ENCODE results near the gene DHRS7.

The DHRS7 gene

GRCh38 chr14:60178820-60179219, 13.6 kb upstream of the DHRS7 start:
- H3K27ac ChIP-seq (ENCODE audit: low read depth, low read length): no peak overlapping the region
- TF ChIP-seq CTCF (IDR thresholded peaks at IDR 0.05; ENCODE audit: low read depth, low read length, poor library complexity, severe bottlenecking) (no peak), EZH2phosphoT487 (IDR thresholded peaks at IDR 0.05; ENCODE audit: borderline replicate concordance, low read length) (no peak)

GRCh38 chr14:60178164-60178563, 13.0 kb upstream of the DHRS7 start:
- no peaks in the 10 kb centered on the region for H3K9me2 ChIP-seq (replicated peaks; ENCODE audit: control insufficient read depth, low read length)
- no peak for TF ChIP-seq CTCF (IDR thresholded peaks at IDR 0.05; ENCODE audit: low read depth, low read length, poor library complexity, severe bottlenecking)
- TF ChIP-seq EZH2phosphoT487 (IDR thresholded peaks at IDR 0.05; ENCODE audit: borderline replicate concordance, low read length): no peak
- H3K36me3 ChIP-seq (ENCODE audit: control insufficient read depth, low read length): no peaks in the 10 kb centered on the region
- no peak overlapping the region for H3K4me2 ChIP-seq (ENCODE audit: low read length)
- no peaks in the 10 kb centered on the region for H3K79me2 ChIP-seq (ENCODE audit: control insufficient read depth, low read length)
- peaks cover 6% of the 10 kb centered on the region for H3K4me1 ChIP-seq (ENCODE audit: control insufficient read depth, low read length)
- peaks cover 4% of the 10 kb centered on the region; the same call in 1 of the 2 replicates for H3K9me3 ChIP-seq (ENCODE audit: control insufficient read depth, insufficient read depth, low read length)
- no peaks in the 10 kb centered on the region for H4K20me1 ChIP-seq (ENCODE audit: control insufficient read depth, insufficient read depth, low read depth, low read length)
- H3K27me3 ChIP-seq (ENCODE audit: control insufficient read depth, low read length): no peaks in the 10 kb centered on the region
- H3F3A ChIP-seq (ENCODE audit: control insufficient read depth, insufficient read depth): no peaks in the 10 kb centered on the region; the same call in 1 of the 2 replicates
- H3K4me3 ChIP-seq (ENCODE audit: low read length): no peak overlapping the region
- H3K27ac ChIP-seq (ENCODE audit: low read depth, low read length): no peak overlapping the region

More at GRCh38 chr14:60178820-60179219, 13.6 kb upstream of the DHRS7 start:
- H3K36me3 ChIP-seq (ENCODE audit: control insufficient read depth, low read length): no peaks in the 10 kb centered on the region
- peaks cover 13% of the 10 kb centered on the region for H3K4me1 ChIP-seq (ENCODE audit: control insufficient read depth, low read length)
- H3K4me2 ChIP-seq (ENCODE audit: low read length): no peak overlapping the region
- H3K9me2 ChIP-seq (replicated peaks; ENCODE audit: control insufficient read depth, low read length): no peaks in the 10 kb centered on the region
- H3K9me3 ChIP-seq (ENCODE audit: control insufficient read depth, insufficient read depth, low read length): peaks cover 4% of the 10 kb centered on the region; the same call in 1 of the 2 replicates
- no peak overlapping the region for H3K4me3 ChIP-seq (ENCODE audit: low read length)
- H3F3A ChIP-seq (ENCODE audit: control insufficient read depth, insufficient read depth): no peaks in the 10 kb centered on the region; the same call in 1 of the 2 replicates
- no peaks in the 10 kb centered on the region for H4K20me1 ChIP-seq (ENCODE audit: control insufficient read depth, insufficient read depth, low read depth, low read length)
- H3K79me2 ChIP-seq (ENCODE audit: control insufficient read depth, low read length): no peaks in the 10 kb centered on the region
- no peaks in the 10 kb centered on the region for H3K27me3 ChIP-seq (ENCODE audit: control insufficient read depth, low read length)

GRCh38 chr14:60175255-60175902, 10.2 kb upstream of the DHRS7 start:
- no peak overlapping the region for H3K4me2 ChIP-seq (ENCODE audit: low read length)
- H4K20me1 ChIP-seq (ENCODE audit: control insufficient read depth, insufficient read depth, low read depth, low read length): no peaks in the 10 kb centered on the region
- H3K36me3 ChIP-seq (ENCODE audit: control insufficient read depth, low read length): no peaks in the 10 kb centered on the region
- H3K9me3 ChIP-seq (ENCODE audit: control insufficient read depth, insufficient read depth, low read length): peaks cover 4% of the 10 kb centered on the region; the same call in 1 of the 2 replicates
- H3K79me2 ChIP-seq (ENCODE audit: control insufficient read depth, low read length): no peaks in the 10 kb centered on the region
- no peak overlapping the region for H3K4me3 ChIP-seq (ENCODE audit: low read length)
- no peaks in the 10 kb centered on the region for H3K9me2 ChIP-seq (replicated peaks; ENCODE audit: control insufficient read depth, low read length)
- no peaks in the 10 kb centered on the region for H3K27me3 ChIP-seq (ENCODE audit: control insufficient read depth, low read length)
- H3K4me1 ChIP-seq (ENCODE audit: control insufficient read depth, low read length): no peaks in the 10 kb centered on the region
- TF ChIP-seq EZH2phosphoT487 (IDR thresholded peaks at IDR 0.05; ENCODE audit: borderline replicate concordance, low read length) (no peak), CTCF (IDR thresholded peaks at IDR 0.05; ENCODE audit: low read depth, low read length, poor library complexity, severe bottlenecking) (no peak)
- H3F3A ChIP-seq (ENCODE audit: control insufficient read depth, insufficient read depth): no peaks in the 10 kb centered on the region
- no peak overlapping the region for H3K27ac ChIP-seq (ENCODE audit: low read depth, low read length)
